Aorta (tissue), 5 donors: ENCODE measurements around the gene MIF. TPM values are rescaled to one million over a fixed set of nuclear protein-coding genes. Genes with fewer than 3 reads are reported as not detected.
"Not testable (repeated sequence)": the region's sequence is repeated elsewhere in the genome, so short reads cannot be mapped to it uniquely, and the experiment has no call there.

ENCODE experiments used
- ATAC-seq: fragments of 200-7000 bp; cut with Tn5 transposase; one replicate; pipeline ENCODE4 v1.9.1; 2022; ENCODE audit warnings: moderate library complexity; ENCODE audit not compliant: low FRiP score
- DNase-seq, 2 donors: peaks; one replicate each; pipeline ENCODE4 v3.0.0-alpha.2; 2020
- H3K27ac ChIP-seq, 2 donors: one replicate each; pipeline ENCODE4 v1.5.1; 2013; ENCODE audit warnings: low read length in 2 of 2, mild to moderate bottlenecking in 2 of 2, moderate library complexity in 2 of 2, control low read depth in 1 of 2, inconsistent platforms in 1 of 2, low read depth in 1 of 2
- H3K27me3 ChIP-seq, 2 donors: one replicate each; pipeline ENCODE4 v1.6.1; 2013; ENCODE audit warnings: control low read depth in 1 of 2, low read length in 1 of 2, mild to moderate bottlenecking in 1 of 2, moderate library complexity in 1 of 2; ENCODE audit not compliant: insufficient read depth in 2 of 2, control insufficient read depth in 1 of 2
- H3K36me3 ChIP-seq, 2 donors: one replicate each; pipeline ENCODE4 v1.6.1; 2013; ENCODE audit warnings: control low read depth in 1 of 2, low read length in 1 of 2, mild to moderate bottlenecking in 1 of 2; ENCODE audit not compliant: insufficient read depth in 2 of 2, control insufficient read depth in 1 of 2
- H3K4me1 ChIP-seq, 2 donors: one replicate each; pipeline ENCODE4 v1.6.1; 2013; ENCODE audit warnings: low read length in 2 of 2, control low read depth in 1 of 2, mild to moderate bottlenecking in 1 of 2, moderate library complexity in 1 of 2; ENCODE audit not compliant: insufficient read depth in 2 of 2, control insufficient read depth in 1 of 2
- H3K4me3 ChIP-seq, 2 donors: one replicate each; pipeline ENCODE4 v1.5.1; 2013; ENCODE audit warnings: low read length in 2 of 2, control low read depth in 1 of 2, mild to moderate bottlenecking in 1 of 2
- H3K9me3 ChIP-seq: one replicate; pipeline ENCODE4 v1.6.1; 2013; ENCODE audit warnings: mild to moderate bottlenecking, low read length; ENCODE audit not compliant: control insufficient read depth
- WGBS, 2 donors: extraction: QIAGEN DNeasy Blood & Tissue Kit; methylation state at CpG; one replicate each; pipeline ENCODE4 v1.1.7; 2013; 5-methylcytosine and 5-hydroxymethylcytosine counted together
- intact Hi-C, 2 donors: fragments of 100-400 bp; cut with DNase I; formaldehyde crosslinking; loops; one replicate each; pipeline versions ENCODE4 v1.14.2 to v1.15.0; 2022
- polyA plus RNA-seq, 2 donors: library from polyadenylated mRNA; stranded (reverse); fragments of 200-250 nt; gene quantifications; one replicate each; pipeline ENCODE4 v1.2.3, GENCODE V29; 2013
- total RNA-seq, 2 donors: library from RNA; stranded (reverse); fragmentation: NEBNext Ultra II Directional; extraction: Animal tissue kit (Norgen Biotek cat#: 25700); gene quantifications; one replicate each; pipeline ENCODE4 v1.2.1, GENCODE V29; 2021
- donor health status: healthy with polysubstance abuse.
- donor health status: Bipolar disorder and iron deficiency.
- donor health status: DM: no; HTN: no; CAD: no.
- donor health status: DM: no; HTN: no; CAD: no.
- donor health status: DM: yes; HTN: yes; CAD: no.

Gene MIF
- total and polyA plus RNA-seq, 4 donors, result 278 to 373 (median 339) TPM

DNA sequence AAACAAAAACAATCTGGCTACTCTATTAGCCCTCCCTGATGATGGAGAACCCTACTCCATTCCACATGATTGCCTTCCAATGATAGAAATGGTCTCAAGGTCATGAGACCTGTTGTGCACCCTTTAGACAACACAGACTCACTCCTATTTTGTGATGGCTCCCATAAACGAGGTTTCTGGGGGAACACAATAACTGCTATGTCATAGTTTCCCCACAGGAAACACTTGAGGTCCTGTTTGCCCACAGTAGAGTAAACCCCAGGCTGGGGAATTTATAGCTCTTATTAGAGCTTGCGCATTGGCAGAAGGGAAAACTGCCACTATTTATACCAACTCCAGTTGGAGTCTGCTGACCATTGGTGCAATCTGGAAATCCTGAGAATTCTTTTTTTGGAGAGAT is 28.7 kb downstream of the MIF start:
- peaks cover 0 to 3% of the 10 kb centered on the region in 2 donors for H3K4me1 ChIP-seq
- no peak for DNase-seq
- H3K36me3 ChIP-seq, result peaks cover 2 to 4% of the 10 kb centered on the region in 2 donors
- no peak overlapping the region for H3K4me3 ChIP-seq
- no peak overlapping the region for H3K27ac ChIP-seq
- no peak for ATAC-seq
- 78 to 90% methylated on average over 2 of the region's 2 CpGs for WGBS, 2 donors
- no peaks in the 10 kb centered on the region for H3K9me3 ChIP-seq
- intact Hi-C loops, result no loop called here
- H3K27me3 ChIP-seq, result no peaks in the 10 kb centered on the region

DNA sequence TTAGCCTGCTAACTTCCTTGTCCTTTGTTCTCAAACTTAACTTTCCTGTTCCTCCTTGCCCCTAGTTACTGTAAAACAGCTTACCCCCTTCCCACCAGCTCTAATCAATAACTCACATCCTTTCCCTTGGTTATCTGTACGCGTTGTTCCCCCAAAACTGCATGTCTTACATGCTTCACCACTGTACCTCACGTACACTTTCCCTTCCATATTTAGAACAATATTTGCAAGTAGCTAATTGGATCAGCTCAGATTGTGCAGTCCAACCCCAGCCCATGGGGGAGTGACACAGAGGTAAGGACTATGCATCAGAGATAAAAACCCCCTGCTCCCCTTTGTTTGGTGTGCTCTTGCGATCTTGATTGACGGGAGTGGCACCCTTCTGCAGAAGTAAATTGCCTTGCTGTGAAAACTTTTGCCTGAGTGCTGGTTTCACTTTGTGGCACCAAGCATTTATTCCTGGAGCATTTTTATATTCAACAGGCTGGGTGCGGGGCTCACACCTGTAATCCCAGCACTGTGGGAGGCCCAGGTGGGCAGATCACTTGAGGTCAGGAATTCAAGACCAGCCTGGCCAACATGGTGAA is 30.9 kb downstream of the MIF start:
- intact Hi-C loops, result no loop called here
- no peak for DNase-seq
- peaks cover 0 to 3% of the 10 kb centered on the region in 2 donors for H3K4me1 ChIP-seq
- 93 to 98% methylated on average over 5 to 6 of the region's 6 CpGs for WGBS, 2 donors
- no peak overlapping the region for H3K4me3 ChIP-seq
- no peak for ATAC-seq
- peaks cover 2 to 4% of the 10 kb centered on the region in 2 donors for H3K36me3 ChIP-seq
- no peak overlapping the region for H3K27ac ChIP-seq
- H3K27me3 ChIP-seq, result no peaks in the 10 kb centered on the region
- no peaks in the 10 kb centered on the region for H3K9me3 ChIP-seq

DNA sequence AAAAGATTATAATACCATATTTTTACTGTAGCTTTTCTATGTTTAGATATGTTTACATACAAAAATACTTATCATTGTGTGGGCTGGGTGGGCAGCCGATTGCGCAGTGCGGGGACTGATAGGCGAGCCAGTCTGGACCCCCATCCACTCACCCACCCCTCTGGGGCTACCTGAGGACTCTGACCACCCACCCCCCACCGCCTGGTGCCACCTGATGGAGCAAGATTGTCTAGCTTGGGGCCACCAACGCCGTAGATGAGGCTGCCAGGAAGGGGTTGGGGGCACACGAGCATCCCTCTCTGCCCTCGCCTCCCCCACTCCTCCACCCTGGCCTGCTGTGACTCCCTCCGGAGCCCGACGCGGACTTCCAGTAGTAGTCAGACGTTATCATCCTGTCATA is 32.4 kb downstream of the MIF start:
- ATAC-seq (no peak), DNase-seq (no peak)
- H3K4me3 ChIP-seq, result no peak overlapping the region
- no peaks in the 10 kb centered on the region for H3K27me3 ChIP-seq
- peaks cover 2 to 4% of the 10 kb centered on the region in 2 donors for H3K36me3 ChIP-seq
- intact Hi-C loops, result no loop called here
- no peaks in the 10 kb centered on the region for H3K4me1 ChIP-seq
- WGBS, 2 donors, result 75 to 81% methylated on average over 14 of the region's 14 CpGs
- H3K27ac ChIP-seq, result no peak overlapping the region
- no peaks in the 10 kb centered on the region for H3K9me3 ChIP-seq

DNA sequence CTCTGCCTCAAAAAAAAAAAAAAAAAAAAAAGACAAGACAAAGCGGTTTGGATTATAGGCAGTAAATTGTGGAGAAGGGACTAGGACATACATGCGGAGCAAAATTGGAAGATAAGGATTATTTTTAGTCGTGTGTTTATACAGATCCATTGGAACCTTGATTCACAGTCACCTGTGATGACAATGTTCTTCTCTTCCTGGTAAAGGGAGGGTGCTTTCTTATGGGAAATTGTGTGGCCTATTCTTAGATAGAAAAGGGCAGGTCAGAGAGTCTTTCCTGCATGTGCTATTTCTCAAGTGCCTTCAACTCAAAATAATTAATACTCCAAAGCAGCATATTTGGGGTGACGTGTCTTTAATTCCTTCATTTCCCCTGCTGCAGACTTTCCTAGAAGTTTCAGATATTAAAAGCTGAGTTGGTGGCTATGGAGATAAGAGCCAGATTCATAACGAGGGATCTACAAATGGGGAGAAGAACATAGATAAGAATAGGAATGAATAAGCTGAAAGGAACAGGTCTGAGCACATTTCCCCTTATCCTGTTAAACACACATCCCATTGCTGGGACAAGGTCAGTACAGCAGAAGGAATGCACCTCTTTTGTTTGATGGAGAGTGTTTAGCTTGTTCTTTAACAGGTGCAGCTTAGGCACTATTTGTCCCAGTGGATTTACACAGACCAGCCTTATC is 44.3 kb downstream of the MIF start:
- Histone ChIP-seq H3K36me3 (no peaks in the 10 kb centered on the region), H3K9me3 (no peaks in the 10 kb centered on the region), H3K27ac (no peak overlapping the region), H3K27me3 (no peaks in the 10 kb centered on the region), H3K4me3 (no peak overlapping the region), H3K4me1 (no peaks in the 10 kb centered on the region)
- no peak for DNase-seq
- 83 to 85% methylated on average over 5 of the region's 5 CpGs for WGBS, 2 donors
- ATAC-seq, result no peak
- intact Hi-C loops, result no loop called here

DNA sequence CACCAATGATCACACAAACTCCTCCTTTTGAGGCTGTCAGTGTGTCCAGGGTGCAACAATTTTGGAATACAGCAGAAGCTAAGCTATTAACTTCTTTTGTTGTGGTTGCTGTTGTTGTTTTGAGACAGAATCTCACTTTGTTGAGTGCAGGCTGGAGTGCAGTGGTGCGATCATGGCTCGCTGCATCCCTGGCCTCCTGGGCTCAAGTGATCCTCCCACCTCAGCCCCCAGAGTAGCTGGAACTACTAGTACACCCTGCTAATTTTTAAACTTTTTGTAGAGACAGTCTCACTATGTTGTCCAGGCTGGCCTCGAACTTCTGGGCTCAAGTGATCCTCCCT is 44.8 kb downstream of the MIF start:
- Histone ChIP-seq H3K4me1 (no peaks in the 10 kb centered on the region), H3K36me3 (no peaks in the 10 kb centered on the region), H3K4me3 (no peak overlapping the region), H3K27me3 (no peaks in the 10 kb centered on the region), H3K27ac (no peak overlapping the region), H3K9me3 (no peaks in the 10 kb centered on the region)
- 65 to 81% methylated on average over 3 of the region's 3 CpGs for WGBS, 2 donors
- ATAC-seq (no peak), DNase-seq (no peak)
- intact Hi-C loops, result no loop called here

DNA sequence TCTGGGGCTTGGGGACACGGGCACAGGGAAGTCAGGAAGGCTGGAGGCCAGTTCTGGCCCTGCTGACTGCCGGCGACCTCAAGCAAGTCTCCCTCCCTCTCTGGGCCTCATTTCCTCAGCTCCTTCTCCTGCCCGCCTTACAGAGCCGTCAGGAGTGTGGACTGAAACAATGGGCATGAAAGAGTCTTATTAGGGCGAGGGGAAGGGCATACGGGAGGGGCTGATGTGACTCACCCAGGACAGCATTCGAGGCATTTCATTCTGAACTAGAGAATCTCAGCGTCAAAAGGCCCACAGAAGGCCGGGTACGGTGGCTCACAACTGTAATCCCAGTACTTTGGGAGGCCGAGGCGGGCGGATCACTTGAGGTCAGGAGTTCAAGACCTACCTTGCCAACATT is 46.0 kb downstream of the MIF start:
- H3K27ac ChIP-seq, DNase-seq, H3K9me3 ChIP-seq, H3K36me3 ChIP-seq, H3K4me3 ChIP-seq, intact Hi-C loops, ATAC-seq, H3K27me3 ChIP-seq, H3K4me1 ChIP-seq: not testable (repeated sequence)
- WGBS, 2 donors, result 63% methylated on average over 5 of the region's 14 CpGs; no CpG with 5 or more reads in 1 of the 2 donors

Other genes starting within 250 kb of the MIF start
- 1 to 10 TPM; 1.2 to 1.4 TPM for gene RGL4, start 203.4 kb upstream of the MIF start, total RNA-seq
- under 1 TPM; 0.59 to 0.63 TPM for gene RGL4, start 203.4 kb upstream of the MIF start, polyA plus RNA-seq
- gene ZNF70, start 143.3 kb upstream of the MIF start, total RNA-seq, result 10 to 100 TPM in 1 of 2 donors, 1 to 10 TPM in 1; 9.8 to 14.0 TPM
- 1 to 10 TPM; 1.4 to 3.6 TPM for gene ZNF70, start 143.3 kb upstream of the MIF start, polyA plus RNA-seq
- under 1 TPM in 1 of 2 donors, not detected in 1; 0.69 TPM for gene VPREB3, start 140.0 kb upstream of the MIF start, total RNA-seq
- gene VPREB3, start 140.0 kb upstream of the MIF start, polyA plus RNA-seq, result not detected
- gene C22orf15, start 131.4 kb upstream of the MIF start, total RNA-seq, result under 1 TPM in 1 of 2 donors, not detected in 1; 0.69 TPM
- gene C22orf15, start 131.4 kb upstream of the MIF start, polyA plus RNA-seq, result under 1 TPM in 1 of 2 donors, not detected in 1; 0.23 TPM
- gene CHCHD10, start 126.4 kb upstream of the MIF start, total RNA-seq, result 10 to 100 TPM; 30.9 to 41.9 TPM
- 10 to 100 TPM; 58.5 to 68.4 TPM for gene CHCHD10, start 126.4 kb upstream of the MIF start, polyA plus RNA-seq
- gene MMP11, start 121.5 kb upstream of the MIF start, total RNA-seq, result 1 to 10 TPM; 1.3 to 3.0 TPM
- gene MMP11, start 121.5 kb upstream of the MIF start, polyA plus RNA-seq, result 1 to 10 TPM; 3.5 to 5.1 TPM
- gene SMARCB1, start 107.4 kb upstream of the MIF start, total RNA-seq, result 10 to 100 TPM; 48.3 to 53.5 TPM
- gene SMARCB1, start 107.4 kb upstream of the MIF start, polyA plus RNA-seq, result 10 to 100 TPM; 24.2 to 31.7 TPM
- 1 to 10 TPM; 1.9 to 3.9 TPM for gene DERL3, start 55.4 kb upstream of the MIF start, total RNA-seq
- gene DERL3, start 55.4 kb upstream of the MIF start, polyA plus RNA-seq, result 1 to 10 TPM; 1.4 to 6.1 TPM
- gene SLC2A11, start 36.5 kb upstream of the MIF start, total RNA-seq, result 10 to 100 TPM in 1 of 2 donors, 1 to 10 TPM in 1; 4.8 to 14.4 TPM
- gene SLC2A11, start 36.5 kb upstream of the MIF start, polyA plus RNA-seq, result 10 to 100 TPM; 16.7 TPM
- gene GSTT2B, start 66.8 kb downstream of the MIF start, total RNA-seq, result 10 to 100 TPM in 1 of 2 donors, 1 to 10 TPM in 1; 7.7 to 23.9 TPM
- 10 to 100 TPM in 1 of 2 donors, 1 to 10 TPM in 1; 8.0 to 23.2 TPM for gene GSTT2B, start 66.8 kb downstream of the MIF start, polyA plus RNA-seq
- gene DDTL, start 72.5 kb downstream of the MIF start, total RNA-seq, result 1 to 10 TPM; 1.0 to 3.6 TPM
- gene DDTL, start 72.5 kb downstream of the MIF start, polyA plus RNA-seq, result 1 to 10 TPM in 1 of 2 donors, under 1 TPM in 1; 0.31 to 1.0 TPM
- gene DDT, start 80.1 kb downstream of the MIF start, total RNA-seq, result 10 to 100 TPM; 49.3 to 51.6 TPM
- gene DDT, start 80.1 kb downstream of the MIF start, polyA plus RNA-seq, result 100 to 1,000 TPM; 108 to 145 TPM
- under 1 TPM in 1 of 2 donors, not detected in 1; 0.94 TPM for gene GSTT2, start 85.8 kb downstream of the MIF start, total RNA-seq
- not detected for gene GSTT2, start 85.8 kb downstream of the MIF start, polyA plus RNA-seq
- not detected for gene GSTT4, start 111.1 kb downstream of the MIF start, total RNA-seq
- not detected for gene GSTT4, start 111.1 kb downstream of the MIF start, polyA plus RNA-seq
- 10 to 100 TPM; 48.8 to 84.6 TPM for gene CABIN1, start 116.9 kb downstream of the MIF start, total RNA-seq
- gene CABIN1, start 116.9 kb downstream of the MIF start, polyA plus RNA-seq, result 100 to 1,000 TPM in 1 of 2 donors, 1 to 10 TPM in 1; 9.4 to 113 TPM